Left colon (tissue), 2 donors: ENCODE measurements around the gene CHAF1A. TPM values are rescaled to one million over a fixed set of nuclear protein-coding genes. Genes with fewer than 3 reads are reported as not detected.
A peak's percentile ranks its signal among the peaks of the same experiment; 100 is the strongest.

Experiments used
- ATAC-seq: fragments of 200-7000 bp; cut with Tn5 transposase; one replicate; pipeline ENCODE4 v1.9.1; 2020; ENCODE audit warnings: mild to moderate bottlenecking, moderate library complexity
- DNase-seq, 2 donors: peaks; one replicate each; pipeline ENCODE4 v3.0.0-alpha.2; 2020
- intact Hi-C, 2 donors: fragments of 100-400 bp; cut with DNase I in 1 of 2; cut with micrococcal nuclease in 1 of 2; formaldehyde crosslinking; loops; one replicate each; pipeline versions ENCODE4 v1.11.2 to v1.14.0; 2022; cut with DNase I, micrococcal nuclease
- total RNA-seq, 2 donors: library from RNA; stranded (reverse); fragmentation: NEBNext Ultra II Directional; extraction: Animal tissue kit (Norgen Biotek cat#: 25700); gene quantifications; one replicate each; pipeline ENCODE4 v1.2.1, GENCODE V29; 2021
- donor health status: DM: no; HTN: no; CAD: no.
- donor health status: DM: yes; HTN: yes; CAD: no.

CHAF1A gene
- total RNA-seq, 2 donors from 2014 or later, result 10.0 to 15.5 TPM

GRCh38 chr19:4376028-4376670, 26.3 kb upstream of the CHAF1A start:
- ATAC-seq (no peak), DNase-seq (no peak)
- intact Hi-C loops, result no loop called here

GRCh38 chr19:4376671-4376990, 25.8 kb upstream of the CHAF1A start:
- DNase-seq (no peak), ATAC-seq (no peak)
- intact Hi-C loops, result no loop called here

- intact Hi-C loops, result no loop called here
- ATAC-seq (no peak), DNase-seq (no peak)
These were observed 25.3 kb upstream of the CHAF1A start for GRCh38 chr19:4376991-4377781.

- no peak for DNase-seq
- ATAC-seq, result no peak
- intact Hi-C loops, result no loop called here
These were observed 23.6 kb upstream of the CHAF1A start for GRCh38 chr19:4378886-4379285.

GRCh38 chr19:4379383-4380253, 22.8 kb upstream of the CHAF1A start:
- DNase-seq (peak in 1 of 2 donors; percentile 59), ATAC-seq (peak; percentile 49)
- intact Hi-C loops, result no loop called here

- DNase-seq (peak in 1 of 2 donors; percentile 55), ATAC-seq (peak; percentile 30)
- intact Hi-C loops, result no loop called here
These were observed 22.1 kb upstream of the CHAF1A start for GRCh38 chr19:4380254-4380727.

GRCh38 chr19:4385291-4386040, 17.0 kb upstream of the CHAF1A start:
- ATAC-seq (no peak), DNase-seq (no peak)
- intact Hi-C loops, result no loop called here

GRCh38 chr19:4386041-4386782, 16.2 kb upstream of the CHAF1A start:
- intact Hi-C loops, result no loop called here
- ATAC-seq (no peak), DNase-seq (no peak)

GRCh38 chr19:4388337-4389063, 13.9 kb upstream of the CHAF1A start:
- DNase-seq (no peak), ATAC-seq (no peak)
- intact Hi-C loops, result no loop called here

GRCh38 chr19:4389064-4389375, 13.4 kb upstream of the CHAF1A start:
- DNase-seq (no peak), ATAC-seq (no peak)
- intact Hi-C loops, result no loop called here

- DNase-seq (no peak), ATAC-seq (no peak)
- intact Hi-C loops, result no loop called here
These were observed 12.9 kb upstream of the CHAF1A start for GRCh38 chr19:4389511-4390016.

GRCh38 chr19:4390017-4390566, 12.3 kb upstream of the CHAF1A start:
- peak; percentile 33 for ATAC-seq
- intact Hi-C loops, result no loop called here
- peak in 1 of 2 donors; percentile 37 for DNase-seq

- intact Hi-C loops, result no loop called here
- DNase-seq (no peak), ATAC-seq (peak; percentile 58)
These were observed 11.7 kb upstream of the CHAF1A start for GRCh38 chr19:4390567-4391305.

- ATAC-seq (no peak), DNase-seq (no peak)
- intact Hi-C loops, result no loop called here
These were observed 11.1 kb upstream of the CHAF1A start for GRCh38 chr19:4391306-4391693.

GRCh38 chr19:4391701-4392483, 10.5 kb upstream of the CHAF1A start:
- DNase-seq (no peak), ATAC-seq (no peak)
- intact Hi-C loops, result no loop called here
